HepG2 (cell line): ENCODE data around the gene LHX3. TPM values are rescaled to one million over a fixed set of nuclear protein-coding genes. Genes with fewer than 3 reads are reported as not detected.
A peak's percentile ranks its signal among the peaks of the same experiment; 100 is the strongest.

ENCODE experiments used
- ATAC-seq: fragments of 200-7000 bp; cut with Tn5 transposase; 3 replicates; pipeline ENCODE4 v1.9.1; 2020; ENCODE audit warnings: mild to moderate bottlenecking, moderate library complexity
- BruUV-seq: library from RNA; stranded (reverse); fragments of 400-500 nt; replicated peaks from 2 replicates; lab custom pipeline; 2021; lab: Mats Ljungman, UMichigan
- CTCF ChIA-PET: fragments of 300-600 bp; formaldehyde crosslinking; extraction: SDS; loops from one replicate; lab custom pipeline; 2021; ENCODE audit warnings: low total read pairs, inconsistent platforms, low intra/inter-chr PET ratio; lab: Yijun Ruan, JAX
- POLR2A ChIA-PET: fragments of 350-600 bp; sonication (Branson Sonifier 250); formaldehyde crosslinking; loops from one replicate; lab custom pipeline; 2020; ENCODE audit warnings: antibody characterized with exemption, inconsistent platforms; lab: Yijun Ruan, JAX
- DNase-seq: peaks from one replicate; pipeline ENCODE4 v3.0.0-alpha.2; 2015; ENCODE audit warnings: low spot score
- FAIRE-seq: peaks from 3 replicates; lab custom pipeline; 2011; peaks lifted over from hg19 to GRCh38; lab: Jason Lieb, UNC
- H2AFZ ChIP-seq: one replicate; pipeline ENCODE4 v1.6.1; 2011; ENCODE audit warnings: low read length, inconsistent platforms
- H3K27ac ChIP-seq: fragments of 300-600 bp; 3 replicates; pipeline ENCODE4 v1.8.0; 2011; ENCODE audit warnings: mixed run types, mild to moderate bottlenecking, mixed read lengths, low read length, inconsistent platforms; ENCODE audit not compliant: insufficient read depth; ENCODE audit errors: extremely low read length
- H3K27me3 ChIP-seq, 2 experiments: fragments of 200-600 bp in 1 of 2; 2 replicates in 1 of 2; 3 replicates in 1 of 2; pipeline versions ENCODE4 v1.6.0 to v1.8.0; 2011; ENCODE audit warnings: low read length in 2 of 2, mild to moderate bottlenecking in 2 of 2, moderate library complexity in 2 of 2, inconsistent platforms in 1 of 2; ENCODE audit not compliant: insufficient read depth in 2 of 2, control insufficient read depth in 1 of 2
- H3K36me3 ChIP-seq, 2 experiments: fragments of 200-600 bp in 1 of 2; replicated peaks in 1 of 2; 2 replicates in 1 of 2; 3 replicates in 1 of 2; pipeline versions ENCODE4 v1.5.1 to v1.8.0; 2011; ENCODE audit warnings: low read length in 2 of 2, inconsistent platforms in 1 of 2; ENCODE audit not compliant: insufficient read depth in 2 of 2, control insufficient read depth in 1 of 2
- H3K4me1 ChIP-seq: 2 replicates; pipeline ENCODE4 v1.5.1; 2012; ENCODE audit warnings: low read length, inconsistent platforms; ENCODE audit not compliant: insufficient read depth
- H3K4me2 ChIP-seq: 2 replicates; pipeline ENCODE4 v1.6.0; 2011; ENCODE audit warnings: low read depth, low read length, inconsistent platforms
- H3K4me3 ChIP-seq, 3 experiments: fragments of 200-600 bp in 1 of 3; sonication (generic), shearing (Covaris generic) in 1 of 3; replicated peaks in 1 of 3; 2 replicates each; pipeline ENCODE4 v1.5.1; 2011 to 2016; ENCODE audit warnings: low read length in 3 of 3, inconsistent platforms in 2 of 3, low read depth in 2 of 3, mild to moderate bottlenecking in 2 of 3, control low read depth in 1 of 3, mixed read lengths in 1 of 3; ENCODE audit not compliant: insufficient read depth in 1 of 3
- H3K79me2 ChIP-seq: one replicate; pipeline ENCODE4 v1.6.1; 2011; ENCODE audit warnings: low read length, inconsistent platforms; ENCODE audit not compliant: insufficient read depth
- H3K9ac ChIP-seq: 2 replicates; pipeline ENCODE4 v1.6.0; 2011; ENCODE audit warnings: mild to moderate bottlenecking, low read depth, low read length, inconsistent platforms; ENCODE audit not compliant: insufficient read depth
- H3K9me3 ChIP-seq: 2 replicates; pipeline ENCODE4 v1.5.1; 2012; ENCODE audit warnings: mild to moderate bottlenecking, low read length
- H4K20me1 ChIP-seq: 2 replicates; pipeline ENCODE4 v1.6.0; 2011; ENCODE audit warnings: inconsistent platforms, mild to moderate bottlenecking, low read length, moderate library complexity; ENCODE audit not compliant: insufficient read depth
- SALL2 ChIP-seq: sonication (generic); formaldehyde crosslinking; IDR thresholded peaks from 2 replicates; pipeline ENCODE4 v1.8.1; 2023; ENCODE audit warnings: mild to moderate bottlenecking, missing genetic modification reagents, inconsistent platforms
- WGBS: methylation state at CpG from one replicate; pipeline ENCODE4 v1.1.6; 2017; ENCODE audit warnings: low lambda C conversion rate; 5-methylcytosine and 5-hydroxymethylcytosine counted together
- in situ Hi-C: cut with HindIII; loops from 2 replicates; pipeline ENCODE4 v1.10.0; 2017; ENCODE audit warnings: low pct_unique_long_range_greater_than_20kb; ENCODE audit not compliant: extremely low pct_ligation_motif_present
- intact Hi-C: fragments of 100-400 bp; cut with micrococcal nuclease; formaldehyde crosslinking; loops from one replicate; pipeline ENCODE4 v1.10.0; 2022; ENCODE audit not compliant: unreplicated experiment
- polyA plus RNA-seq, 8 experiments: library from polyadenylated mRNA; depleted of rRNA in 3 of 8; stranded (reverse) in 7 of 8; unstranded in 1 of 8; fragments of >200 nt; fragmentation: Illumina TruSeq in 4 of 8; extraction: Trizol in 4 of 8; gene quantifications; 2 replicates each; pipeline versions ENCODE4 v1.2.1 to v1.2.3, GENCODE V29; 2011 to 2016; ENCODE audit warnings: low read depth in 4 of 8, missing spikeins in 1 of 8, mixed read lengths in 1 of 8; ENCODE audit not compliant: insufficient read depth in 1 of 8
- total RNA-seq, 5 experiments: library from RNA; depleted of rRNA; stranded (reverse); fragments of >200 nt; fragmentation: Illumina TruSeq; extraction: Trizol; gene quantifications; 2 replicates each; pipeline ENCODE4 v1.2.3, GENCODE V29; 2016; ENCODE audit warnings: low read depth in 1 of 5
- TF ChIP-seq, protein P1 (sequence below): sonication (generic); formaldehyde crosslinking; IDR thresholded peaks from 2 replicates; pipeline ENCODE4 v1.5.1; 2020; ENCODE audit warnings: mild to moderate bottlenecking, missing genetic modification reagents, moderate library complexity
- TF ChIP-seq, protein P2 (sequence below): sonication (generic); formaldehyde crosslinking; IDR thresholded peaks from 2 replicates; pipeline ENCODE4 v1.8.1; 2023; ENCODE audit warnings: mild to moderate bottlenecking, missing genetic modification reagents

The LHX3 gene
- total and polyA plus RNA-seq, 2 of the 13 experiments (the other 11 are each of a cell fraction or from before 2014, with no cell fraction given), result not detected

DNA sequence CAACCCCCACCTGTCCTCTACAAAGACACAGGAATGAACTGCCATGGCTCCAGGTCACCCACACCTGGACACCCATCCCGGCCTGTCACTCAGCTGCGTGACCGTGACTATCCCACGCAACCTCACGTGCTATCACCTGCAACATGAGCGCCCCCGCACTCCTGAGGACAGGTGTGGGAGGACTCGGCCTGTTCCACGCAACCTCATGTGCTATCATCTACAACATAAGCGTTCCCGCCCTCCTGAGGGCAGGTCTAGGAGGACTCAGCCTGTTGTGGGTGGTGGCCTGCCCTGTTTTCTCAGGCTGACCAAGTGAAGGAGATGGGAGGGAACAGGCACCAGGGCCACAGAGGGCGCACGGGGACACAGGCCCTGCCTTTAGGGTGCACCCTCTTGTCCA, 36.6 kb upstream of the LHX3 start:
- peaks cover 63% of the 10 kb centered on the region for H3K4me1 ChIP-seq
- H3K4me3 ChIP-seq, result no peak overlapping the region
- peaks cover 71% of the 10 kb centered on the region for H3K79me2 ChIP-seq
- ChIA-PET POLR2A (no interaction called here), CTCF (no interaction called here)
- no peak overlapping the region for H2AFZ ChIP-seq
- no peak overlapping the region for H3K27ac ChIP-seq
- no TSS peak for BruUV-seq
- H3K27me3 ChIP-seq, result peaks cover 0 to 5% of the 10 kb centered on the region in 2 experiments; a peak in 2 of 5 replicates
- no peak overlapping the region for H3K4me2 ChIP-seq
- 100% methylated on average over 12 of the region's 13 CpGs for WGBS
- H3K9ac ChIP-seq, result no peak overlapping the region
- FAIRE-seq, result no peak
- intact Hi-C loops, result no loop called here
- no peak for ATAC-seq
- H3K36me3 ChIP-seq, result peaks cover 1 to 16% of the 10 kb centered on the region in 2 experiments; a peak in 2 of 5 replicates
- in situ Hi-C loops, result no loop called here
- no peaks in the 10 kb centered on the region for H3K9me3 ChIP-seq
- DNase-seq, result no peak
- peaks cover 61% of the 10 kb centered on the region for H4K20me1 ChIP-seq
- TF ChIP-seq, protein P1, sequence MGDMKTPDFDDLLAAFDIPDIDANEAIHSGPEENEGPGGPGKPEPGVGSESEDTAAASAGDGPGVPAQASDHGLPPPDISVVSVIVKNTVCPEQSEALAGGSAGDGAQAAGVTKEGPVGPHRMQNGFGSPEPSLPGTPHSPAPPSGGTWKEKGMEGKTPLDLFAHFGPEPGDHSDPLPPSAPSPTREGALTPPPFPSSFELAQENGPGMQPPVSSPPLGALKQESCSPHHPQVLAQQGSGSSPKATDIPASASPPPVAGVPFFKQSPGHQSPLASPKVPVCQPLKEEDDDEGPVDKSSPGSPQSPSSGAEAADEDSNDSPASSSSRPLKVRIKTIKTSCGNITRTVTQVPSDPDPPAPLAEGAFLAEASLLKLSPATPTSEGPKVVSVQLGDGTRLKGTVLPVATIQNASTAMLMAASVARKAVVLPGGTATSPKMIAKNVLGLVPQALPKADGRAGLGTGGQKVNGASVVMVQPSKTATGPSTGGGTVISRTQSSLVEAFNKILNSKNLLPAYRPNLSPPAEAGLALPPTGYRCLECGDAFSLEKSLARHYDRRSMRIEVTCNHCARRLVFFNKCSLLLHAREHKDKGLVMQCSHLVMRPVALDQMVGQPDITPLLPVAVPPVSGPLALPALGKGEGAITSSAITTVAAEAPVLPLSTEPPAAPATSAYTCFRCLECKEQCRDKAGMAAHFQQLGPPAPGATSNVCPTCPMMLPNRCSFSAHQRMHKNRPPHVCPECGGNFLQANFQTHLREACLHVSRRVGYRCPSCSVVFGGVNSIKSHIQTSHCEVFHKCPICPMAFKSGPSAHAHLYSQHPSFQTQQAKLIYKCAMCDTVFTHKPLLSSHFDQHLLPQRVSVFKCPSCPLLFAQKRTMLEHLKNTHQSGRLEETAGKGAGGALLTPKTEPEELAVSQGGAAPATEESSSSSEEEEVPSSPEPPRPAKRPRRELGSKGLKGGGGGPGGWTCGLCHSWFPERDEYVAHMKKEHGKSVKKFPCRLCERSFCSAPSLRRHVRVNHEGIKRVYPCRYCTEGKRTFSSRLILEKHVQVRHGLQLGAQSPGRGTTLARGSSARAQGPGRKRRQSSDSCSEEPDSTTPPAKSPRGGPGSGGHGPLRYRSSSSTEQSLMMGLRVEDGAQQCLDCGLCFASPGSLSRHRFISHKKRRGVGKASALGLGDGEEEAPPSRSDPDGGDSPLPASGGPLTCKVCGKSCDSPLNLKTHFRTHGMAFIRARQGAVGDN (CRISPR knock-in tag), result 0 out of 2 replicates have a peak, but pooled peaks have one; percentile 7
- TF ChIP-seq, protein P2, sequence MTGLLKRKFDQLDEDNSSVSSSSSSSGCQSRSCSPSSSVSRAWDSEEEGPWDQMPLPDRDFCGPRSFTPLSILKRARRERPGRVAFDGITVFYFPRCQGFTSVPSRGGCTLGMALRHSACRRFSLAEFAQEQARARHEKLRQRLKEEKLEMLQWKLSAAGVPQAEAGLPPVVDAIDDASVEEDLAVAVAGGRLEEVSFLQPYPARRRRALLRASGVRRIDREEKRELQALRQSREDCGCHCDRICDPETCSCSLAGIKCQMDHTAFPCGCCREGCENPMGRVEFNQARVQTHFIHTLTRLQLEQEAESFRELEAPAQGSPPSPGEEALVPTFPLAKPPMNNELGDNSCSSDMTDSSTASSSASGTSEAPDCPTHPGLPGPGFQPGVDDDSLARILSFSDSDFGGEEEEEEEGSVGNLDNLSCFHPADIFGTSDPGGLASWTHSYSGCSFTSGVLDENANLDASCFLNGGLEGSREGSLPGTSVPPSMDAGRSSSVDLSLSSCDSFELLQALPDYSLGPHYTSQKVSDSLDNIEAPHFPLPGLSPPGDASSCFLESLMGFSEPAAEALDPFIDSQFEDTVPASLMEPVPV (CRISPR knock-in tag), result no peak
- no peak for TF ChIP-seq SALL2 (CRISPR knock-in tag)
